IMR-90 (cell line): ENCODE data around the gene SLC23A2. TPM values are rescaled to one million over a fixed set of nuclear protein-coding genes. Genes with fewer than 3 reads are reported as not detected.

Source experiments
- ATAC-seq: fragments of 200-7000 bp; cut with Tn5 transposase; 2 replicates; pipeline ENCODE4 v1.9.1; 2020; ENCODE audit warnings: low read depth, mild to moderate bottlenecking, moderate library complexity
- BruUV-seq: library from RNA; stranded (reverse); fragments of 400-500 nt; replicated peaks from 2 replicates; lab custom pipeline; 2021; lab: Mats Ljungman, UMichigan
- CTCF ChIA-PET: fragments of 300-600 bp; formaldehyde crosslinking; extraction: SDS; loops from one replicate; lab custom pipeline; 2021; ENCODE audit warnings: antibody characterized with exemption; lab: Yijun Ruan, JAX
- POLR2A ChIA-PET: fragments of 300-600 bp; sonication (Branson Sonifier 250); formaldehyde crosslinking; loops from one replicate; lab custom pipeline; 2022; ENCODE audit warnings: antibody characterized with exemption; ENCODE audit not compliant: unreplicated experiment; lab: Charles Lee
- DNase-seq: peaks from one replicate; pipeline ENCODE4 v3.0.0; 2013
- H2AFZ ChIP-seq: replicated peaks from 2 replicates; pipeline ENCODE3; 2013; ENCODE audit warnings: low read length, mild to moderate bottlenecking; ENCODE audit not compliant: poor library complexity
- H2AK5ac ChIP-seq: 2 replicates; pipeline ENCODE4 v1.6.1; 2013; ENCODE audit warnings: low read depth, low read length, inconsistent platforms
- H2AK9ac ChIP-seq: replicated peaks from 2 replicates; pipeline ENCODE3; 2013; ENCODE audit warnings: mild to moderate bottlenecking, low read depth, low read length, moderate library complexity; ENCODE audit not compliant: poor library complexity
- H2BK120ac ChIP-seq: 2 replicates; pipeline ENCODE4 v1.6.1; 2013; ENCODE audit warnings: low read depth, low read length, inconsistent platforms
- H2BK15ac ChIP-seq: 3 replicates; pipeline ENCODE4 v1.6.1; 2013; ENCODE audit warnings: low read depth, low read length, inconsistent platforms
- H2BK20ac ChIP-seq: 2 replicates; pipeline ENCODE4 v1.6.1; 2013; ENCODE audit warnings: low read depth, mild to moderate bottlenecking, inconsistent platforms, low read length, moderate library complexity
- H2BK5ac ChIP-seq: 2 replicates; pipeline ENCODE4 v1.6.1; 2013; ENCODE audit warnings: mild to moderate bottlenecking, low read depth, low read length, inconsistent platforms; ENCODE audit not compliant: poor library complexity, severe bottlenecking
- H3K14ac ChIP-seq: replicated peaks from 2 replicates; pipeline ENCODE4 v1.6.1; 2013; ENCODE audit warnings: low read depth, low read length, inconsistent platforms
- H3K18ac ChIP-seq: 2 replicates; pipeline ENCODE4 v1.6.1; 2013; ENCODE audit warnings: low read depth, low read length, control low read depth
- H3K23ac ChIP-seq: 2 replicates; pipeline ENCODE4 v1.6.1; 2013; ENCODE audit warnings: low read depth, low read length, inconsistent platforms
- H3K27ac ChIP-seq: 2 replicates; pipeline ENCODE4 v1.5.1; 2013; ENCODE audit warnings: mild to moderate bottlenecking, control low read depth, low read length; ENCODE audit not compliant: insufficient read depth
- H3K27me3 ChIP-seq: 2 replicates; pipeline ENCODE4 v1.6.1; 2013; ENCODE audit warnings: low read length; ENCODE audit not compliant: control insufficient read depth, insufficient read depth
- H3K36me3 ChIP-seq: 2 replicates; pipeline ENCODE4 v1.6.1; 2013; ENCODE audit warnings: low read length, mixed read lengths; ENCODE audit not compliant: control insufficient read depth, insufficient read depth
- H3K4ac ChIP-seq: 2 replicates; pipeline ENCODE4 v1.6.1; 2013; ENCODE audit warnings: low read depth, low read length, inconsistent platforms
- H3K4me1 ChIP-seq: 2 replicates; pipeline ENCODE4 v1.6.1; 2013; ENCODE audit warnings: low read length, mixed read lengths; ENCODE audit not compliant: control insufficient read depth, insufficient read depth
- H3K4me2 ChIP-seq: 2 replicates; pipeline ENCODE4 v1.6.1; 2013; ENCODE audit warnings: low read depth, mild to moderate bottlenecking, control low read depth, low read length, moderate library complexity
- H3K4me3 ChIP-seq: 2 replicates; pipeline ENCODE4 v1.5.1; 2013; ENCODE audit warnings: low read depth, mild to moderate bottlenecking, control low read depth, low read length, moderate library complexity; ENCODE audit not compliant: insufficient read depth
- H3K56ac ChIP-seq: 2 replicates; pipeline ENCODE4 v1.6.1; 2013; ENCODE audit warnings: low read length, inconsistent platforms; ENCODE audit not compliant: insufficient read depth; ENCODE audit errors: extremely low read depth
- H3K79me1 ChIP-seq, 2 experiments: 2 replicates each; pipeline ENCODE4 v1.6.1; 2013; ENCODE audit warnings: low read length in 2 of 2, inconsistent platforms in 1 of 2, low read depth in 1 of 2
- H3K9ac ChIP-seq: 2 replicates; pipeline ENCODE4 v1.6.1; 2013; ENCODE audit warnings: low read depth, low read length, control low read depth
- H3K9me1 ChIP-seq: 2 replicates; pipeline ENCODE4 v1.6.1; 2013; ENCODE audit warnings: low read length, inconsistent platforms; ENCODE audit not compliant: insufficient read depth
- H3K9me3 ChIP-seq: 2 replicates; pipeline ENCODE4 v1.6.1; 2013; ENCODE audit warnings: low read length; ENCODE audit not compliant: control insufficient read depth, insufficient read depth
- H4K20me1 ChIP-seq: 2 replicates; pipeline ENCODE4 v1.6.1; 2013; ENCODE audit warnings: low read length, inconsistent platforms; ENCODE audit not compliant: insufficient read depth
- H4K5ac ChIP-seq: 2 replicates; pipeline ENCODE4 v1.6.1; 2013; ENCODE audit warnings: mild to moderate bottlenecking, low read depth, low read length, control low read depth
- H4K8ac ChIP-seq, 2 experiments: 2 replicates each; pipeline ENCODE4 v1.6.1; 2013; ENCODE audit warnings: low read depth in 2 of 2, low read length in 2 of 2, control low read depth in 1 of 2, inconsistent platforms in 1 of 2
- H4K91ac ChIP-seq: 2 replicates; pipeline ENCODE4 v1.6.1; 2013; ENCODE audit warnings: low read depth, low read length, inconsistent platforms; ENCODE audit not compliant: insufficient read depth
- BHLHE40 ChIP-seq: fragments of 150-350 bp; IDR thresholded peaks from 2 replicates; pipeline ENCODE4 v1.6.1; 2016; ENCODE audit warnings: mild to moderate bottlenecking, low read depth, low read length
- CEBPB ChIP-seq: IDR thresholded peaks from 2 replicates; pipeline ENCODE4 v1.6.1; 2012; ENCODE audit warnings: low read depth, low read length, improper control_type of control experiment
- CHD1 ChIP-seq: IDR thresholded peaks from 2 replicates; pipeline ENCODE4 v1.6.1; 2012; ENCODE audit warnings: low read depth, low read length, improper control_type of control experiment
- FOS ChIP-seq: fragments of 150-350 bp; IDR thresholded peaks from 2 replicates; pipeline ENCODE4 v1.6.1; 2016; ENCODE audit warnings: low read depth, low read length
- MAFK ChIP-seq: IDR thresholded peaks from 2 replicates; pipeline ENCODE4 v1.6.1; 2012; ENCODE audit warnings: low read depth, low read length, improper control_type of control experiment
- MAZ ChIP-seq: IDR thresholded peaks from 2 replicates; pipeline ENCODE4 v1.6.1; 2012; ENCODE audit warnings: low read depth, mild to moderate bottlenecking, low read length, improper control_type of control experiment, moderate library complexity, borderline replicate concordance
- MXI1 ChIP-seq: IDR thresholded peaks from 2 replicates; pipeline ENCODE4 v1.6.1; 2012; ENCODE audit warnings: low read depth, mild to moderate bottlenecking, low read length, moderate library complexity, borderline replicate concordance
- NFE2L2 ChIP-seq: fragments of 150-350 bp; IDR thresholded peaks from 2 replicates; pipeline ENCODE4 v1.6.1; 2016; ENCODE audit warnings: low read depth, mild to moderate bottlenecking, low read length
- POLR2A ChIP-seq: IDR thresholded peaks from 2 replicates; pipeline ENCODE4 v1.6.1; 2012; ENCODE audit warnings: mild to moderate bottlenecking, low read depth, low read length
- RAD21 ChIP-seq: IDR thresholded peaks from 2 replicates; pipeline ENCODE4 v1.6.1; 2012; ENCODE audit warnings: low read length, improper control_type of control experiment
- RCOR1 ChIP-seq: IDR thresholded peaks from 2 replicates; pipeline ENCODE4 v1.6.1; 2012; ENCODE audit warnings: mild to moderate bottlenecking, low read length, improper control_type of control experiment; ENCODE audit not compliant: insufficient replicate concordance
- RFX5 ChIP-seq: IDR thresholded peaks from 2 replicates; pipeline ENCODE4 v1.8.0; 2012; ENCODE audit warnings: low read depth, mild to moderate bottlenecking, low read length, moderate library complexity
- SMC3 ChIP-seq: fragments of 150-350 bp; IDR thresholded peaks from 2 replicates; pipeline ENCODE4 v1.6.1; 2016; ENCODE audit warnings: low read depth, mild to moderate bottlenecking, antibody characterized with exemption, low read length, moderate library complexity
- WGBS, 2 experiments: methylation state at CpG; one replicate each; pipeline versions ENCODE4 v1.1.5 to v1.1.7; 2013; ENCODE audit warnings: missing lambda C conversion rate in 2 of 2; ENCODE audit not compliant: insufficient read length in 1 of 2; ENCODE audit errors: extremely low coverage in 2 of 2; 5-methylcytosine and 5-hydroxymethylcytosine counted together
- dilution Hi-C: fragments of 300-500 bp; cut with HindIII; formaldehyde crosslinking; loops from one replicate; pipeline ENCODE4 v1.14.3; 2018; ENCODE audit warnings: low sequenced_read_pairs; ENCODE audit not compliant: unreplicated experiment
- in situ Hi-C: fragments of 300-500 bp; cut with MboI; formaldehyde crosslinking; loops from 3 replicates; pipeline ENCODE4 v1.14.3; 2019; ENCODE audit warnings: low sequenced_read_pairs, inconsistent platforms, mixed read lengths
- intact Hi-C: fragments of 100-400 bp; cut with micrococcal nuclease; formaldehyde crosslinking; loops from 2 replicates; pipeline ENCODE4 v1.10.0; 2022
- polyA plus RNA-seq, 3 experiments: library from polyadenylated mRNA; depleted of rRNA; stranded (reverse); fragments of >200 nt; gene quantifications; 2 replicates each; pipeline ENCODE4 v1.2.3, GENCODE V29; 2012; ENCODE audit warnings: low replicate concordance in 1 of 3
- total RNA-seq: library from RNA; depleted of rRNA; stranded (reverse); fragments of >200 nt; gene quantifications from 2 replicates; pipeline ENCODE4 v1.2.3, GENCODE V29; 2012
- TF ChIP-seq, protein P1 (sequence below): fragments of 150-350 bp; IDR thresholded peaks from 2 replicates; pipeline ENCODE4 v1.6.1; 2016; ENCODE audit warnings: low read depth, mild to moderate bottlenecking, low read length, moderate library complexity, borderline replicate concordance
- TF ChIP-seq, protein P2 (sequence below): fragments of 150-350 bp; IDR thresholded peaks from 2 replicates; pipeline ENCODE4 v1.6.1; 2017; ENCODE audit warnings: mild to moderate bottlenecking, antibody characterized with exemption, low read length, low read depth
- TF ChIP-seq, protein P3 (sequence below): conservative IDR thresholded peaks from 2 replicates; pipeline ENCODE4 v1.5.1; 2012; ENCODE audit warnings: mild to moderate bottlenecking, low read depth, low read length, improper control_type of control experiment

Gene SLC23A2
- total and polyA plus RNA-seq, 2 of the 4 experiments (the other 2 are of a cell fraction), result 10.2 to 14.4 TPM

DNA sequence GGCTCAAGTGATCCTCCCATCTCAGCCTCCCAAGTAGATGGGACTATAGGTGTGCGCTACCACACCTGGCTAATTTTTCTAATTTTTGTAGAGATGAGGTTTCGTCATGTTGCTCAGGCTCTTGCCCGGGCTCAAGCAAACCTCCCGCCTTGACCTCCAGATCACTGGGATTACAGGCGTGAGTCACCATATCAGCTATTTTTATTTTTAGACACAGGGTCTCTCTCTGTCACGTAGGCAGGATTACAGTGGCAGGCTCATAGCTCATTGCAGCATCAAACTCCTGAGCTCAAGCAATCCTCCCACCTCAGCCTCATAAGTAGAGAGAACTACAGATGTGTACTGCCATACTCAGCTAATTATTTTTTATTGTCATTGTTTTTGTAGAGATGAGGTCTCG lies 41.7 kb downstream of the SLC23A2 start:
- Histone ChIP-seq H3K4ac (peak overlapping the region; percentile 33; the same call in 1 of the 2 replicates), H3K79me1 (peaks cover 22 to 44% of the 10 kb centered on the region in 2 experiments), H4K20me1 (no peaks in the 10 kb centered on the region), H2BK120ac (no peak overlapping the region; the same call in 1 of the 2 replicates), H3K56ac (no peak overlapping the region), H3K18ac (no peak overlapping the region), H2BK15ac (no peak overlapping the region), H3K23ac (0 out of 2 replicates have a peak overlapping the region, but pooled peaks have one; percentile 25), H4K91ac (no peak overlapping the region), H3K14ac (no peak overlapping the region), H2AK5ac (0 out of 2 replicates have a peak overlapping the region, but pooled peaks have one; percentile 9), H3K27me3 (no peaks in the 10 kb centered on the region), H3K9me3 (no peaks in the 10 kb centered on the region), H2AK9ac (no peak overlapping the region), H4K8ac (no peak overlapping the region), H3K4me3 (no peak overlapping the region), H2BK5ac (no peak overlapping the region), H3K4me2 (no peak overlapping the region), H2BK20ac (no peak overlapping the region), H3K9ac (no peak overlapping the region), H3K4me1 (peaks cover 14% of the 10 kb centered on the region), H2AFZ (no peak overlapping the region), H3K36me3 (no peaks in the 10 kb centered on the region), H4K5ac (peak overlapping the region; percentile 6; the same call in 1 of the 2 replicates), H3K27ac (no peak overlapping the region), H3K9me1 (peaks cover 5% of the 10 kb centered on the region)
- dilution Hi-C loops, result no loop called here
- intact Hi-C loops, result no loop called here
- no CpG with 5 or more reads among the region's 7 CpGs for WGBS, 2 experiments
- POLR2A ChIA-PET, result interaction anchor here (0.6 kb wide), 1 partner anchor 78 kb away, joined by 18 read pairs; no protein-coding TSS in a partner anchor
- CTCF ChIA-PET, result no interaction called here
- no peak for ATAC-seq
- TF ChIP-seq, protein P1, sequence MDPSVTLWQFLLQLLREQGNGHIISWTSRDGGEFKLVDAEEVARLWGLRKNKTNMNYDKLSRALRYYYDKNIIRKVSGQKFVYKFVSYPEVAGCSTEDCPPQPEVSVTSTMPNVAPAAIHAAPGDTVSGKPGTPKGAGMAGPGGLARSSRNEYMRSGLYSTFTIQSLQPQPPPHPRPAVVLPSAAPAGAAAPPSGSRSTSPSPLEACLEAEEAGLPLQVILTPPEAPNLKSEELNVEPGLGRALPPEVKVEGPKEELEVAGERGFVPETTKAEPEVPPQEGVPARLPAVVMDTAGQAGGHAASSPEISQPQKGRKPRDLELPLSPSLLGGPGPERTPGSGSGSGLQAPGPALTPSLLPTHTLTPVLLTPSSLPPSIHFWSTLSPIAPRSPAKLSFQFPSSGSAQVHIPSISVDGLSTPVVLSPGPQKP, result no peak
- TF ChIP-seq FOS (no peak), MAFK (no peak), RCOR1 (no peak), SMC3 (no peak), RAD21 (no peak), MXI1 (no peak), RFX5 (no peak), NFE2L2 (no peak), CHD1 (no peak), BHLHE40 (no peak), CEBPB (no peak), POLR2A (no peak), MAZ (no peak)
- TF ChIP-seq, protein P2, sequence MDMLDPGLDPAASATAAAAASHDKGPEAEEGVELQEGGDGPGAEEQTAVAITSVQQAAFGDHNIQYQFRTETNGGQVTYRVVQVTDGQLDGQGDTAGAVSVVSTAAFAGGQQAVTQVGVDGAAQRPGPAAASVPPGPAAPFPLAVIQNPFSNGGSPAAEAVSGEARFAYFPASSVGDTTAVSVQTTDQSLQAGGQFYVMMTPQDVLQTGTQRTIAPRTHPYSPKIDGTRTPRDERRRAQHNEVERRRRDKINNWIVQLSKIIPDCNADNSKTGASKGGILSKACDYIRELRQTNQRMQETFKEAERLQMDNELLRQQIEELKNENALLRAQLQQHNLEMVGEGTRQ, result no peak
- TF ChIP-seq, protein P3, sequence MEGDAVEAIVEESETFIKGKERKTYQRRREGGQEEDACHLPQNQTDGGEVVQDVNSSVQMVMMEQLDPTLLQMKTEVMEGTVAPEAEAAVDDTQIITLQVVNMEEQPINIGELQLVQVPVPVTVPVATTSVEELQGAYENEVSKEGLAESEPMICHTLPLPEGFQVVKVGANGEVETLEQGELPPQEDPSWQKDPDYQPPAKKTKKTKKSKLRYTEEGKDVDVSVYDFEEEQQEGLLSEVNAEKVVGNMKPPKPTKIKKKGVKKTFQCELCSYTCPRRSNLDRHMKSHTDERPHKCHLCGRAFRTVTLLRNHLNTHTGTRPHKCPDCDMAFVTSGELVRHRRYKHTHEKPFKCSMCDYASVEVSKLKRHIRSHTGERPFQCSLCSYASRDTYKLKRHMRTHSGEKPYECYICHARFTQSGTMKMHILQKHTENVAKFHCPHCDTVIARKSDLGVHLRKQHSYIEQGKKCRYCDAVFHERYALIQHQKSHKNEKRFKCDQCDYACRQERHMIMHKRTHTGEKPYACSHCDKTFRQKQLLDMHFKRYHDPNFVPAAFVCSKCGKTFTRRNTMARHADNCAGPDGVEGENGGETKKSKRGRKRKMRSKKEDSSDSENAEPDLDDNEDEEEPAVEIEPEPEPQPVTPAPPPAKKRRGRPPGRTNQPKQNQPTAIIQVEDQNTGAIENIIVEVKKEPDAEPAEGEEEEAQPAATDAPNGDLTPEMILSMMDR, result no peak
- peak; percentile 40 for DNase-seq
- no TSS peak for BruUV-seq
- in situ Hi-C loops, result loop anchor here (25.0 kb wide), 1 partner anchor 347 kb away; no protein-coding TSS in a partner anchor
